Right atrium auricular region (tissue), 2 donors: ENCODE data around the gene CCDC138. TPM values are rescaled to one million over a fixed set of nuclear protein-coding genes. Genes with fewer than 3 reads are reported as not detected.

Experiments used
- DNase-seq: peaks from one replicate; pipeline ENCODE4 v3.0.0-alpha.2; 2019; ENCODE audit warnings: low spot score
- H3K27ac ChIP-seq, 2 donors: fragments of 200-600 bp; sonication (generic); 1 replicate in 1 of 2; 2 replicates in 1 of 2; pipeline ENCODE4 v1.5.1; 2016 to 2019
- H3K27me3 ChIP-seq, 2 donors: fragments of 200-600 bp; sonication (generic); one replicate each; pipeline versions ENCODE4 v1.5.1 to v1.6.0; 2017 to 2019
- H3K36me3 ChIP-seq: fragments of 200-600 bp; sonication (generic); one replicate; pipeline ENCODE4 v1.5.1; 2016
- H3K4me1 ChIP-seq, 2 donors: fragments of 200-600 bp; sonication (generic); one replicate each; pipeline versions ENCODE4 v1.5.1 to v1.6.0; 2017 to 2019
- H3K4me3 ChIP-seq, 2 donors: fragments of 200-600 bp; sonication (generic); 1 replicate in 1 of 2; 2 replicates in 1 of 2; pipeline ENCODE4 v1.5.1; 2017 to 2019; ENCODE audit warnings: mild to moderate bottlenecking in 1 of 2, moderate library complexity in 1 of 2
- H3K9me3 ChIP-seq, 2 donors: fragments of 200-600 bp; sonication (generic); one replicate each; pipeline ENCODE4 v1.5.1; 2019
- total RNA-seq, 2 donors: library from RNA; depleted of rRNA; stranded (reverse); fragments of >200 nt; gene quantifications; one replicate each; pipeline ENCODE4 v1.1.0, GENCODE V29; 2016
- TF ChIP-seq, protein P1 (sequence below), 2 donors: fragments of 200-600 bp; sonication (generic); IDR thresholded peaks; one replicate each; pipeline ENCODE4 v1.5.1; 2019; ENCODE audit warnings: antibody characterized with exemption in 2 of 2

CCDC138 gene
- total RNA-seq, 2 donors from 2014 or later = 1.0 to 1.5 TPM

DNA sequence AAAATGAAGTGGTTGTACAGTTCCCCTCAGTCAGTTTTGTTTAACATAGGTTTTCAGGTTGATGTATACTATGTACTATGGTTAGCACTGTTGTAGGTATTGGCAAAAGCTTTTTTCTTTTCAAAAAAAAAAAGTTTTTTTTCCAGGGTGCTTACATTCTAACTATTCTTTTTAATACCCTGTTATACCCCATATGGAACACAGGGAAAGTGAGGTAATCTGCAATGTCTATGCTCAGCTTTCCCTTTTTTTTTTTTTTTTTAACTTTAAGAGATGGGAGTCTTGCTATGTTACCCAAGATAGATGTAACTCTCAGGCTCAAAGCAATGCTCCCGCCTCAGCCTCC, 590 bp upstream of the CCDC138 start:
- Histone ChIP-seq H3K4me3 (peak overlapping the region; percentile 64 to 77), H3K9me3 (no peaks in the 10 kb centered on the region), H3K4me1 (peaks cover 0 to 5% of the 10 kb centered on the region in 2 donors), H3K27ac (peak overlapping the region; percentile 71 to 75), H3K27me3 (no peaks in the 10 kb centered on the region), H3K36me3 (peaks cover 20% of the 10 kb centered on the region)
- DNase-seq = no peak
- TF ChIP-seq, protein P1, sequence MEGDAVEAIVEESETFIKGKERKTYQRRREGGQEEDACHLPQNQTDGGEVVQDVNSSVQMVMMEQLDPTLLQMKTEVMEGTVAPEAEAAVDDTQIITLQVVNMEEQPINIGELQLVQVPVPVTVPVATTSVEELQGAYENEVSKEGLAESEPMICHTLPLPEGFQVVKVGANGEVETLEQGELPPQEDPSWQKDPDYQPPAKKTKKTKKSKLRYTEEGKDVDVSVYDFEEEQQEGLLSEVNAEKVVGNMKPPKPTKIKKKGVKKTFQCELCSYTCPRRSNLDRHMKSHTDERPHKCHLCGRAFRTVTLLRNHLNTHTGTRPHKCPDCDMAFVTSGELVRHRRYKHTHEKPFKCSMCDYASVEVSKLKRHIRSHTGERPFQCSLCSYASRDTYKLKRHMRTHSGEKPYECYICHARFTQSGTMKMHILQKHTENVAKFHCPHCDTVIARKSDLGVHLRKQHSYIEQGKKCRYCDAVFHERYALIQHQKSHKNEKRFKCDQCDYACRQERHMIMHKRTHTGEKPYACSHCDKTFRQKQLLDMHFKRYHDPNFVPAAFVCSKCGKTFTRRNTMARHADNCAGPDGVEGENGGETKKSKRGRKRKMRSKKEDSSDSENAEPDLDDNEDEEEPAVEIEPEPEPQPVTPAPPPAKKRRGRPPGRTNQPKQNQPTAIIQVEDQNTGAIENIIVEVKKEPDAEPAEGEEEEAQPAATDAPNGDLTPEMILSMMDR (IDR thresholded peaks at IDR 0.05) = no peak

DNA sequence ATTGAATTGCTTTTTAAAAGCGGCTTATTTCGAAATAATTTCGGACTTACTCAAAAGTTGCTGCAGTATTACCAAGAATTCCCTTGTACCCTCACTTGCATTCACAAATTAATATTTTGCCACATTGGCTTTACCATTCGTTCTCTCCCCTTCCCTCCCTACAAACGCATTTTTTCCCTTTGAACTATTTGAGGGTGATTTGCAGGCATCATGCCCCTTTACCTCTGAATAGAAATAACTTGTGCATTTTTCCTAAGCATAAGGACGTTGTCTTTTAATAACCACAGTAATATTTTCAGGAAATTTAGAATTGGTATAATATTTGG, 608 bp downstream of the CCDC138 start:
- peaks cover 15% of the 10 kb centered on the region for H3K36me3 ChIP-seq
- H3K4me3 ChIP-seq = peak overlapping the region; percentile 64 to 77
- TF ChIP-seq, protein P1 (IDR thresholded peaks at IDR 0.05) = no peak
- no peaks in the 10 kb centered on the region for H3K9me3 ChIP-seq
- no peak for DNase-seq
- no peaks in the 10 kb centered on the region for H3K27me3 ChIP-seq
- peak overlapping the region; percentile 71 to 75 for H3K27ac ChIP-seq
- H3K4me1 ChIP-seq = peaks cover 0 to 5% of the 10 kb centered on the region in 2 donors

DNA sequence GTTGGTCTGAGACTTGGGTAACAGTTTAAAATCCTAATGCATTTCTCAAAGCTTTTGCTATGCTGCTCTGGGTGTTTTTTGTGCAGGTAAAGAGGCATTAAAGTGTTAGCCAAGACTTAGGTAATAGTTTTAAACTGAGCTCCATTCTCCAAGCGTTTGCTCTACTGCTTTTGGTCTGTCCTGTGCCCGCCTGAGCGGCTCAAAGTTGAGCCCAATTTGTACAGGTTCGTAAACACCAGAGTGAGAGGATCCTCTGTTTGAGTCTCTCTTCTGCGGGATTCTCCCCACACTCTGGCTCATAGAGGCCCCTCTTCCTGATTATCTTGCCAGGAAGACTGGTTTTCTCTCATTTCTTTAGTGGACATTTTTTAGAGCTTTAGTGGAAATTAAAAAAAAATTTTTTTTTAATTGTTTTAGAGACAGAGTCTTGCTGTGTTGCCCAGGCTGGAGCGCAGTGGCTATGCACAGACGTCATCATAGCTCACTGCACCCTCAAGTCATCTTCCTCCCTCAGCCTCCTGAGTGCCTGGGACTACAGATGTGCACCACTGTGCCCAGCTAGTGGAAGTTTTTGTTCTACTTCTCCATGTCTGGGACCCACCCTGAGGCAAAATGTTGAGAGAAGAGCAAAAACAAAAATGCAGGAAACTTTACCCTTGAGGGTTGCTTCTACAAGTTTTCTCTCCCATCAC, 16.6 kb downstream of the CCDC138 start:
- Histone ChIP-seq H3K27ac (no peak overlapping the region), H3K4me1 (no peaks in the 10 kb centered on the region), H3K36me3 (peaks cover 9% of the 10 kb centered on the region), H3K9me3 (no peaks in the 10 kb centered on the region), H3K27me3 (no peaks in the 10 kb centered on the region), H3K4me3 (no peak overlapping the region)
- TF ChIP-seq, protein P1 (IDR thresholded peaks at IDR 0.05) = no peak
- DNase-seq = no peak

DNA sequence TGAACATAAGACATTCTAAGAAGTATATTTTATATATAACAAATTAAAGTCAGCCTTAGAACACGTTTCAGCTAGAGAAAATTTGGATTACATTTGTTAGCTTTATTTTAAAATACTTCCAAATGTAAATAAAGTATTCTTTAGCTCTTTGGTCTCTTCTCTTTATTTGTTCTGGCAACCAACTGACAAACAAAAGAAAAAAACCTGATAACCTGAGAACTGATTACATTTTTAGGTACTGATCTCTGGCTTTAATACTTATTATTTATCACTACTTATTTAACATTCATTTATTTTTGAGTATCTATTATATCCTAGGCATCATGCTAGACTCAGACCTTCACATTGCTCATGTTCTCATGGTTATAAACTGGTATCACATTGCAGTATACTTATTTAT, 18.5 kb downstream of the CCDC138 start:
- Histone ChIP-seq H3K4me1 (no peaks in the 10 kb centered on the region), H3K27ac (no peak overlapping the region), H3K9me3 (peaks cover 0 to 10% of the 10 kb centered on the region in 2 donors), H3K4me3 (no peak overlapping the region), H3K27me3 (no peaks in the 10 kb centered on the region), H3K36me3 (peaks cover 9% of the 10 kb centered on the region)
- no peak for DNase-seq
- TF ChIP-seq, protein P1 (IDR thresholded peaks at IDR 0.05) = no peak

DNA sequence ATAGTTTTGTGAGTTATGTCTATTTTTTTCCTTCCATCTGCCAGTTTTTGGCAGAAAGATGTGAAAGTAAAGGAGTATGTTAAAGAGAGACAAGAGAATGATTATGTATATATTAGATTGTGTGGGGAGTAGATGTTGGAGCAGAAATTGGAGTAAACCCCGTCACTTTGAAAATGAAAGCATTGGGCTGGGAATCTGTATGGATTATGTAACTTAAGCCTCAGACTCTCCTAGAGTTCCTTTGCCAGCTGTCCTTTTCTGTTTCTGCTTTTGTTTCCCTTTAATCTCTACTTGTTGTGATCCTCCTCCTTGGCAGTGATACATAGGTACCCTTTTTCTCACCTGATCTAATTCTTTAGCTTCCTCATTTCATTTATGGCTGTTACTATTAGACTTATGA, 19.2 kb downstream of the CCDC138 start:
- DNase-seq = no peak
- Histone ChIP-seq H3K4me3 (no peak overlapping the region), H3K4me1 (no peaks in the 10 kb centered on the region), H3K9me3 (peaks cover 0 to 12% of the 10 kb centered on the region in 2 donors), H3K27me3 (no peaks in the 10 kb centered on the region), H3K36me3 (peaks cover 9% of the 10 kb centered on the region), H3K27ac (no peak overlapping the region)
- TF ChIP-seq, protein P1 (IDR thresholded peaks at IDR 0.05) = no peak
